ENCODE results near the gene NRP2.

NRP2 gene

DNA sequence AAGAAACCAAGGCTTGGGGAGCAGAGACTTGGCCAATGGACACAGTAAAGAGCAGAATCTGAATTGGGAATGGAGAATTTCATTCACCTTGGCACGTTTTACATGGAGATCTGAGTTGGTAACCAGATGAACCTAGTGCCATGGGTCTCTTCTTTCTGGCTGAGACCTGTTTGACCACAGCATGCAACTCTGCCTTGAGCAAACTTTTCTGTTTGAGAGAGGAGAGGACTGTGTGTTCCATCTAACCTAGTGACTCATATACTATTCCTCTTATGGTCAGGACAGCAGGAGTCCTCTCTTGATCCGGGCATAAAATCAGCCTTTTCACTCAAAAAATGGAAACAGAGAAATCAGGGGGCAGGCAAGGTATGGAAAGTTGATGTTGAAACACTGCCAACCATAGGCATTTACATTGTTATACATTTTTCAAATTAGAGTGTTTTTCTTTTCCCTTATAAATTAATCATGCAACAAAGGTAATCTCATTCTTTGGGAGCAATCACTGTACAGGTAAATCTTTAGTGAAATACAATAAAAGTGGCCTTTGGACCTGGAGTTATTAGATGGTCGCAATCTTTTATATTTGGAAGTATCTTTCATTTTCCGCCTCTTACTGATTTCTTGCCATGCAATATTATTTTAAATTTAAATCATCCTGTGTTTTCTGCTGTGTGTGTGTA, 86.7 kb downstream of the NRP2 start:
- FAIRE-seq: no peak
- no peak for DNase-seq (ENCODE audit: insufficient read length, low spot score)

DNA sequence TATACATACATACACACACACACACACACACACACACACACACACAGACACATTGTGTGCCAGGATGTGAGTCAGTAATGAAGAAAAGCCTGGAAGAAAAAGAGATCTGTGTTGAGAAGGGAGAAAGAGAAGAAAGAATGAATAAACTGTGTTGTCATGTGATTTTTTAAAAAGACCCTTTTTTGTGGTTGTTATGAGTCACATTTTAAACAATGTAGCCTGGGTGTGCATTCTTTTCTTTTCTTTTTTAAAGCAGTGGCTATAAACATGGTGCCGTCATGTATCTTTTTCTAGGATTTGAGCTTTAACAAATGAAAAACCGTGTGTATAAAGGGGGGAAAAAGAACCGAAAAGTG, 87.2 kb downstream of the NRP2 start:
- DNase-seq (ENCODE audit: insufficient read length, low spot score): no peak

GRCh38 chr2:205769879-205770278, 87.6 kb downstream of the NRP2 start:
- FAIRE-seq (no peak), DNase-seq (ENCODE audit: insufficient read length, low spot score) (no peak)

More for the DNA sequence above, 87.2 kb downstream of the NRP2 start:
- FAIRE-seq: no peak

- no peak for DNase-seq (ENCODE audit: insufficient read length, low spot score)
- FAIRE-seq: no peak
These were observed 88.3 kb downstream of the NRP2 start for GRCh38 chr2:205770577-205770976.

- no peak for DNase-seq (ENCODE audit: insufficient read length, low spot score)
- FAIRE-seq: no peak
These were observed 88.7 kb downstream of the NRP2 start for GRCh38 chr2:205771031-205771430.

- no peak for DNase-seq (ENCODE audit: insufficient read length, low spot score)
- no peak for FAIRE-seq
These were observed 89.4 kb downstream of the NRP2 start for GRCh38 chr2:205771666-205772065.

- no peak for DNase-seq (ENCODE audit: insufficient read length, low spot score)
- FAIRE-seq: no peak
These were observed 90.7 kb downstream of the NRP2 start for GRCh38 chr2:205772983-205773382.

DNA sequence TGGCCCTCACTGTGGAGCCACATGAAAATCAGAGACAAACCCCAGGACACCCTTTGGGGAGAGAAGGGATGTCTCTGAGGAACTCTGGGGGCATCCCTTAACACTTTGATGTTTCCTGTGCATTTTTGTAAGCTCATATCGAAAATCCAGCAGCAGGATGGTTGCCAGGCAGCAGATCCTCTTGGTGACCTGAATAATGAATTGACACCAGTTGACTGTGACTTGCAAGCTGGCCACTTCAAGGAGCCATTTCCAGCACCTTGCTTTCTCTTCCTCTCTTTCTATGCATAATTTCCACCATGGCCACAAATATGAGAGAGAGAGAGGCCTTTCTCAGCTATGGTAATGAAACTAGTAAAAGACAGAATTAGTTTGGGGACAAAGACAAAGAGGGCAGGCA, 91.7 kb downstream of the NRP2 start:
- no peak for DNase-seq (ENCODE audit: insufficient read length, low spot score)
- FAIRE-seq: no peak

DNA sequence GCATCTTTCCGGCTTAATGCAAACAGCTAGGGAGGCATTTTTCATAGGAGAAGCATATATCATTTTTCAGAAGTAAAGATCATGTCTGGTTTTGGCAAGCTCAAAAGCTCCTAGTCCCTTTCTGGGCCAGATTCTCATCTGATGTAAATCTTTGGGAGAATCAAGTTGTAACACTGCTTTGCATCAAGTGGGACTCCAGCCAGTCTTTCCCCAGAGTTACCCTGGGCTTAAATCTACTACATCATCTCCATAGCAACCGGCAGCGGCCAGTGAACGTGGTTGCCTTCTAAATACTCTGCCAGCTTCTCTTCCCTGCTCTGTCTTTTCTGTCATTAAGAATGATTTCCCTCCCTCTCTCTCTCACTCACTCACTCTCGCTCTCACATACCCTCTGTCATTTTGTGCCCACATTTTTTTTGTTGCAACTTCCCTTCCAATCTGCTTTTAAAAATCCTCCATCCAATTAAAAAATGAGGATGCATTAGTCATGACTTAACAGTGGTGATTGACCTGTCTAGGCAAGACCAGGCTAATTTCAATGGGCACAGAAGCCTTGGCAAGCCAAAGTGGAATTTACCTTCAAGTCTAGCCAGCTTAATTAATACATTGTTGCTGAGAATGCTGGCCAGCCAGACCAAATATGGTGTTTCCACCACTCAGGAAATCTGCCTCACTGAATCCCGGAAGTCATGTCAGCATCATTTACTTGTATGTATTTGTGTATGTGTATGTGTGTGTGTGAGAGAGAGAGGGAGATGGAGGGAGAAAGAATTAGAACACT, 93.0 kb downstream of the NRP2 start:
- FAIRE-seq: no peak

DNA sequence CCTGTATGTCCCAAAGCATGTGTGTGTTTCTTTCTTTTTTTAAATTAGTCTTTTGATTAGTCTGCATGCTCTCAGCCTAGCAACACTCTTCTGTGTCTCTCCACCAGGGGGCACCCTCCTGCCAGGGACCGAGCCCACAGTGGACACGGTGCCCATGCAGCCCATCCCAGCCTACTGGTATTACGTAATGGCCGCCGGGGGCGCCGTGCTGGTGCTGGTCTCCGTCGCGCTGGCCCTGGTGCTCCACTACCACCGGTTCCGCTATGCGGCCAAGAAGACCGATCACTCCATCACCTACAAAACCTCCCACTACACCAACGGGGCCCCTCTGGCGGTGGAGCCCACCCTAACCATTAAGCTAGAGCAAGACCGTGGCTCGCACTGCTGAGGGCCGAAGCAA, 93.8 kb downstream of the NRP2 start:
- DNase-seq (ENCODE audit: insufficient read length, low spot score) (no peak), FAIRE-seq (no peak)

More for the DNA sequence above, 93.0 kb downstream of the NRP2 start:
- DNase-seq (ENCODE audit: insufficient read length, low spot score): no peak

- FAIRE-seq: no peak
These were observed 94.4 kb downstream of the NRP2 start for GRCh38 chr2:205776720-205777119.

DNA sequence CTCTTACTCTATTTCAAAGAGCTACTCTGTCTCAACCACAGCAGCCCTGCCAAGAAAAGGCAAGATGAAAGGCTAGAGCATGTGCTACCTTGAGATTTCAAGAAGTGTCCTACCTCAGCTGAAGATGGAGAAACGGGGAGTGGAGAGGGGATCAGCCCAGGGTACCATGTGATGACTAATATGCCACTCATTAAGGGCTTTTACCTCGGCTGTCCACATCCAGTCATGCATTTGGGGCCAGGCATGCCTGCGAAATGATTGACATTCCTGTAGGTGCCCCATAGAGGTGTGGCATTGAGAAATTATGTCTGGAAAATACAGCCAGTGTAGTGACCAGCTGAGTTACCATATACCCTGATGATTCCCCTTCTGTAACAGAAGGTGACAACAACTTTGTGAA, 96.1 kb downstream of the NRP2 start:
- FAIRE-seq (no peak), DNase-seq (ENCODE audit: insufficient read length, low spot score) (no peak)

More at GRCh38 chr2:205776720-205777119, 94.4 kb downstream of the NRP2 start:
- DNase-seq (ENCODE audit: insufficient read length, low spot score): no peak

GRCh38 chr2:205780645-205781044, 98.3 kb downstream of the NRP2 start:
- DNase-seq (ENCODE audit: insufficient read length, low spot score) (no peak), FAIRE-seq (no peak)

DNA sequence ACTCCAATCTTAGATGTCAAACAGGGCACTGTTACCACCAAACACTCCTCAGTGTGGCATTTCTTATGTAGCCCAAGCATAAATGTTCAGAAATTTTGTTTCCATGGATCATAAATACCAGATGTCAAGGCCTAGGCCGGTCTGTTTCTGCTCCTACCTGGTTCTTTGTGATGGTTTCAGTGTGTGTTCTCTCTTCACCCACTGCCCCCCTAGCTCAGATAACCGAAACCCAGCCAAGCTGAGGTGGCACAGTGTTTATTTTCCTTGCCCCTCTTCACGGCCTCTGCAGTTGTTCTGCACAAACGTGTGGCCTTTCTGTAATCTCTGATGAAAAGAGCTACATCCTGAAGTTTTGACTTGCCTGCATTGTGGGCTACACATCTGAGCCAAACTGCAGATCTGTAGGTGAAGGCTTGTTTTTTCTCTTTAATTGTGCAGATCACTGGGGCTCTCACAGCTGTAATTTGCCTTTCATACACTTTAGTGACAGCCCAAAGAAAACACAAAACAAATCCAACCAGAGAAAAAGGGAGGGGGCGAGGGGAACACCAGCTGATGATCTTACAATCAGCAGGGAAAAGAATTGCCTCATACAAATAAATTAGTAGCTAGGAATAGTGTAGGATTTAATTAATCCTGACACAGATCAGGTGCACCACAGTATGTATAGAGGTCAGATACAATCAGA, 99.1 kb downstream of the NRP2 start:
- no peak for DNase-seq (ENCODE audit: insufficient read length, low spot score)
- FAIRE-seq: no peak

DNA sequence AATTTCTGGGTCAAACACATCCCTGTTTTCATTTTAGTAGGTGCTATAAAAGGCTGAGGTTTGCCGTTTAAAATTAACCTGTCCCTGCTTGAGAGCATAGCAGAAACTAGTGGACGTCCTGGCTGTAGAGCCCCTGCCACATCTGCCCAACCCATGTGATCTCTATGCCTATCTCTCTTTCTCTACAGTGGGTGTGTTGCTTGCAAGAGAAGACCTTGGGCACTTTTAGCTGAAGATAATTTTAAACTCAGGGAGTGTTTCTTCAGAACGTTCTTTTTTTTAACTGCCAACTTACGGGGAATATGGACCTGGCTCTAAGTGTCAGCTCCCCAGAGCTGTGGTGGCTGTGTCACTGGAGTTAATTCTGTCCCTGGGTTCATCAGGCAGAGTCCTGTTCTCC, 100.6 kb downstream of the NRP2 start:
- DNase-seq (ENCODE audit: insufficient read length, low spot score) (no peak), FAIRE-seq (no peak)

GRCh38 chr2:205783872-205784499, 101.7 kb downstream of the NRP2 start:
- FAIRE-seq: no peak
- DNase-seq (ENCODE audit: insufficient read length, low spot score): no peak

- no peak for DNase-seq (ENCODE audit: insufficient read length, low spot score)
- FAIRE-seq: no peak
These were observed 103.4 kb downstream of the NRP2 start for GRCh38 chr2:205785507-205786260.

- FAIRE-seq (no peak), DNase-seq (ENCODE audit: insufficient read length, low spot score) (no peak)
These were observed 104.7 kb downstream of the NRP2 start for GRCh38 chr2:205786976-205787375.

GRCh38 chr2:205787761-205788160, 105.5 kb downstream of the NRP2 start:
- FAIRE-seq: no peak
- no peak for DNase-seq (ENCODE audit: insufficient read length, low spot score)

- DNase-seq (ENCODE audit: insufficient read length, low spot score): no peak
- FAIRE-seq: no peak
These were observed 107.6 kb downstream of the NRP2 start for GRCh38 chr2:205789906-205790305.

DNA sequence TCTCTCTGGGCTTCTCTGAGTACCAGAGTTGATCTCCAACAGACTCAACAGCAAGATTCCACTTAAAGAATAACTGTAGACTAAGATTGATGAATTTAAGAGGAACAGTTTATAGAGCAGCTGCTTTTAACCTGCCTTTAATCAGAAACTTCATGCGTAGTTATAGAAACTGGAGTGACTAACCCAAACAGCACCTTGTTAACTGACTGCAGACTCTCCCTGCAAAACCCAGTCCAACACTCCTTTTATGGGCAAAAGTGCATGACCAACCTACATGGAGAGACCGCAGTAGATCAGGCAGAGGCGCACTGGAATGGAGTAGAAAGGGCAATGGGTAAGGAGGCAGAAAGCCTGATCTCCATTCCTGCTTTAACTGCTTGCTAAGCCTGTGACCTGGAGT, 110.6 kb downstream of the NRP2 start:
- no peak for DNase-seq (ENCODE audit: insufficient read length, low spot score)
- no peak for FAIRE-seq
